Hematopoietic multipotent progenitor cell treated with erythropoietin and hydrocortisone succinate and interleukin-3 and kit ligand, for 4 days (in vitro differentiated cells): ENCODE measurements around the gene MND1.

Experiments
- DNase-seq: peaks from one replicate; pipeline ENCODE4 v3.0.0-alpha.2; 2015

The MND1 gene

GRCh38 chr4:153347117-153347516, 2.6 kb downstream of the MND1 start:
- DNase-seq = no peak

DNA sequence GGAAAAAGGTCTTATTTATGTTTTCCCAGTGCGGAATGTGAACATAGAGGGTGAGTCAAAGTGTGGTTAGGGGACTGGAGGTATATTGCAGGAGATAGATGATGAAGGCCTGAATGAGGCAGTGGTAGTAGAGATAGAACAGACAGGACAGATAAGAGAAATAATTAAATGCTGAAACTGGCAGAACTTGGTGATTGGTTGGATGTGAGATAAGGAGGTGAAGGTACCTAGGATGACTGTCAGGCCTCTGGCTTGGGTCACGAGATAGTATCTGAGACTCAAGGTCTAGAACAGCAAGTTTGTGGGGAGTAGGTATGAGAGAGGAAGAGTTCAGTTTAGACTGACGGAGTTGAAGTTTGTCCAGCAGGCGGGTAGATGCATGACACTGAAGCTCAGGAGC, 3.5 kb downstream of the MND1 start:
- peak; percentile 37 for DNase-seq

GRCh38 chr4:153349206-153349805, 4.8 kb downstream of the MND1 start:
- DNase-seq = no peak

DNA sequence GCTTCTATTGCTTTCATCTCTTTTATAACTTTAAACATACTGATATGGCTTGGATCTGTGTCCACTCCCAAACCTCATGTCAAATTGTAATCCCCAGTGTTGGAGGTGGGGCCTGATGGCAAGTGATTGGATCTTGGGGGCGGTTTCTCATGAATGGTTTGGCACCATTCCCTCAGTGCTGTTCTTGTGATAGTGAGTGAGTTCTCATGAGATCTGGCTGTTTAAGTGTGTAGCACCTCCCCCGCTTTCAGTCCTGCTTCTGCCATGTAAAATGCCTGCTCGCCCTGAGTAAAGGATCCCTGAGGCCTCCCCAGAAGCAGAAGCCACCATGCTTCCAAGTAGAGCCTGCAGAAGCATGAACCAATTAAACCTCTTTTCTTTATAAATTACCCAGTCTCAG, 17.7 kb downstream of the MND1 start:
- peak; percentile 92 for DNase-seq

GRCh38 chr4:153364061-153364460, 19.6 kb downstream of the MND1 start:
- no peak for DNase-seq

GRCh38 chr4:153365003-153365402, 20.5 kb downstream of the MND1 start:
- DNase-seq = peak; percentile 24

- DNase-seq = no peak
These were observed 22.0 kb downstream of the MND1 start for GRCh38 chr4:153366486-153366885.

- DNase-seq = no peak
These were observed 22.6 kb downstream of the MND1 start for GRCh38 chr4:153367092-153367491.

GRCh38 chr4:153369021-153369420, 24.5 kb downstream of the MND1 start:
- no peak for DNase-seq

DNA sequence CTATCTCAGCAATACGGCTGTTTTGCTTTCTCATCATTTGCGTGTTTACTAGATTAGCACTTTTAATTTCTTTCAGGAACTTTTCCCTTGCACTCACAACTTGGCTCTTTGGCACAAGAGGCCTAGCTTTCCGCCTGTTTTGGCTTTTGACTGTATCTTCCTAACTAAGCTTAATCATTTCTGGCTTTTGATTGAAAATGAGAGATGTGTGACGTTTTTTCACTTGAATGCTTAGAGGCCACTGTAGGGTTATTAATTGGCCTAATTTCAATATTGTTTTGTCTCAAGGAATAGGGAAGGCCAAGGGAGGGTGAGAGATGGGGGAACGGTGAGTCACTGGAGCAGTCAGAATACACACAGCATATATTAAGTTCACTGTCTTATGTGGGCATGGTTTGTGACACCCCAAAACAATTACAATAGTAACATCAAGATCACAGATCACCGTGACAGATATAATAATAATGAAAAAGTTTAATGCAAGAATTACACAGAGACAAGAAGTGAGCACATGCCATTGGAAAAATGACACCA, 27.3 kb downstream of the MND1 start:
- no peak for DNase-seq

DNA sequence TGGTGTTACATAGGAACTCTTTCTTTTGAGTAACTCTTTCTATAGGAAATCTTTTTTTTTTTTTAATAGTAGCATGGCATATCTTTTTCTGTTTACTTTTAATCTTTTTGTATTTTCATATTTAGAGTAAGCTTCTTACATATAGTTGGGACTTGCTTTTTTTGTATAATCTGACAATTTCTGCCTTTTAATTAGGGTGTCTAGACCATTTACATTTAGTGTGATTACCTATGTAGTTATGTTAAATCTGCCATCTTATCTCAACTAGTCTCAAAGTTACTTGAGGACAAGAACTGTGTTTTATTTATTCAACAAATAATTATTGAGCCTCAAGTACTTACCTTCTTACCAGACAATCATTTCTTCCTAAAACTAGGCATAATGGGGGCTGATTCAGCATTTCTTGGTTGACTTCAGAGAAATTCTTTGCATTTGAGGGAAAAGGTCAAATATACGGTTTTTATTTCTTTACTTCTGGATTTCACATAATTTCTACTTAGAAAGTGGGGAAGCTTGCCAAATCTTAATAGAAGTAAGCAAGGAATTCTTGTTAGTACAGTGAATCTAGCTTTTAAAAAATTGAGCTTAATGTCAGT, 28.6 kb downstream of the MND1 start:
- DNase-seq = no peak

DNA sequence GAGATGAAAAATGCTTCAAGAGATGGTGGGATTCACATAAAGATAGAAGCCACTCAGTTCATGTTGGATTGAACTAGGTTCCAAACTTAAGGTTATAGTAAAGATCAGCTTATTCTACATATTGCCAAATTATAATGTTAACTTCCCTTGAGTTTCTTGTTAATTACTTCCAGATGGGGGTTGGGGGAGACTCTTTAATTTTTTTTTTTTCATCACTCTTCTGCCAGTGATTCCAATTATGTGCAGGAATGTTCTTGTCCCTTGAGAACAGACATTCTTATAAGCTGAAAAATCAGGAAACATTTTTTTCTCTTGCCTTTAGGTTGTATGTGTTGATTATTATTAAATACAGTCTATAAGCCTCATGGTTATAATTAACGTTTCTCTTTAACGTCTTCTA, 30.0 kb downstream of the MND1 start:
- no peak for DNase-seq

- no peak for DNase-seq
These were observed 30.8 kb downstream of the MND1 start for GRCh38 chr4:153375303-153375702.

GRCh38 chr4:153383131-153383530, 38.6 kb downstream of the MND1 start:
- DNase-seq = no peak

- no peak for DNase-seq
These were observed 39.7 kb downstream of the MND1 start for GRCh38 chr4:153384160-153384559.

DNA sequence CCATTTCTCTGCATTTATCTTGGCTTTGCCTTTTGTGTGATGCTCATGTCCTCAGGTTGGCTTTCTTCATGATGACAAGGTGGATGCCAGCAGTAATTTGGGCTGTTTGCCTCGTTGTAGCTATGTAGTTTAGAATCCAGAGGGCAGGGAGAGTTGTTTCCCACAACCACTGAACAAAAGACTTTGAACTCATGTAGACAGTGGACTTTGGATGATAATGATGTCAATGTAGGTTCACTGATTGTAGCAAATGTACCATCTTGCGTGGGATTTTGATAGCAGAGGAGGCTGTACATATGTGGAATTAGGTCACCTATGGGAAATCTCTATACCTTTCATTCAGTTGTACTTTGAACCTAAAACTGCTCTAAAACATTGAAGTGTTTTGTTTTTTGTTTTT, 41.3 kb downstream of the MND1 start:
- no peak for DNase-seq

GRCh38 chr4:153387981-153388380, 43.5 kb downstream of the MND1 start:
- no peak for DNase-seq

DNA sequence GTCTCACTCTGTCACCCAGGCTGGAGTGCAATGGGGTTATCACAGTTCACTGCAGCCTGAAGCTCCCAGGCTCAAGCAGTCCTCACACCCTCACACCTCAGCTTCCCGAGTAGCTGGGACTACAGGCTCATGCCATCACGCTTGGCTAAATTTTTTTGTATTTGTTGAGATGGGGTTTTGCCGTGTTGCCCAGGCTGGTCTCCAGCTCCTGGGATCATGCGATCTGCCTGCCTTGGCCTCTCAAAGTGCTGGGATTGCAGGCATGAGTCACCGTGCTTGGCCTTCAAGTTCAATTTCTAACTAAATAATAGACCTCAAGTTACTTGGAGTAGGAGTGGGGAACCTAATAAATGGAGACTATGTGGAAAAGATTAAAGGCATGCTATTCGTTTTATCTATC, 48.9 kb downstream of the MND1 start:
- no peak for DNase-seq

DNA sequence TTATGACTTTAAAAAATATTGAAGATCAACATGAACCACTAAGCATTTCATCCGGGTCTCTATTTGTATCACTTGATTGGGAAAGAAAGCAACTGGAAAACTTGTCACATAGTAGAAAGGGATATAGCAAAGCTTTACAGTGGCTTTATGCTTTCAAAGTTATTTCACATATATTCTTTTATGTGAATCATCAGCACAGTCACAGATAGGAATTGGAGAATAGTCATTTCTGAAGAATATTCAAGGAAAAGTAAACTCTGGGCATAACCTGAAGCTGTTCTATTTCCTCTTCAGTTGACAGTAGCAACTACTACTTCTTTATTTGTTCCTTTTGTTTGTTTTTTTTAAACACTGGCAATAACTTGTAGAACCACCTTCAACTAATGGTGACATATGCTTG, 50.5 kb downstream of the MND1 start:
- no peak for DNase-seq

- DNase-seq = no peak
These were observed 54.2 kb downstream of the MND1 start for GRCh38 chr4:153398713-153399112.

GRCh38 chr4:153399358-153399757, 54.9 kb downstream of the MND1 start:
- DNase-seq = no peak

DNA sequence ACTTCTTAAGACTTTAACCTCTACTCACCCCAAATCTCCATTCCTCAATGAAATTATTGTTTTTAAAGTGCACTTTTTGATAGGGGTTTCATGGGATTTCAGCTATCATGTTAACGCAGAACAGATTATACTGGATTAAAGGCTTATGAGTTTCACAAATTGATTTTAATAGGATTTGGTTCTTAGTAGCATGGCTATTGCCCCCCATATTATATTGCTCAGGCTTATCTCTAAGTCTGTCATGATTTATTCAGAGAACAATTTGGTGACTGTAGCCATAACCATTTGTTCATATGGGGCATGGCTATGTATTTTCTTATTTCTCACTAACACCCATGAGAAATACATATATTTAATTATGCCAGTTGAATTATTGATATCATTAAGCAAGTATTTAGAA, 57.0 kb downstream of the MND1 start:
- DNase-seq = no peak

DNA sequence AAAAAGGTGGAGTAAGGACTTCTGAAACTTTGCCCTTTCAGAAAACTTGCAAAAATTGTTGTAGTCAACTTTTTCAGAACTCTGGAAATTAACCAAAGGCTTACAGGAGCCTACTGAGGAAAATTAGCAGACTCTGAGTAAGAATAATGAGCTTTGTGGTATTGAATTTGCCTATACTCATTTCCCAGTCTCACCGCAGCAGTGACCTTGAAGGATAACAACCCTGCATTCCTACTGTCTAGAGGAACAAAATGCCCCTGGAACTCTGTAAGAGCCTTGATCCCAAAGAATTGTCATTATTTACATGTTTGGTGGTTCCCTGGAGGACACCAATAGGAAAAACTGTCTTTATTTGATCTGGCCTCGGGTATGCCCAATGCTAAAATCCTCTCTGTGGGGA, 57.9 kb downstream of the MND1 start:
- DNase-seq = no peak

- no peak for DNase-seq
These were observed 59.2 kb downstream of the MND1 start for GRCh38 chr4:153403726-153404125.

DNA sequence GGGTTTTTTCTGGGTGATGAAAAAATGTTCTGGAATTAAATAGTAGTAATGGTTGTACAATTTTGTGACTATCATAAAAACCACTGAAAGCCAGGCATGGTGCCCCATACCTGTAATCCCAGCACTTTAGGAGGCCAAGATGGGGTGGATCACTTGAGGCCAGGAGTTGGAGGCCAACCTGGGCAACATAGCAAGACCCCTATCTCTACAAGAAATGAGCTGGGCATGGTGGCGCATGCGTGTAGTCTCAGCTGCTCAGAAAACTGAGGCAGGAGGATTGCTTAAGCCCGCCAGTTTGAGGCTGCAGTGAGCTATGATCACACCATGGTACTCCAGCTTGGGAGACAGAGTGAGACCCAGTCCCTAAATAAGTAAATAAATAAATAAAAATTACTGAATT, 63.4 kb downstream of the MND1 start:
- DNase-seq = no peak
